ENCODE results near the gene TFF3. TPM values are rescaled to one million over a fixed set of nuclear protein-coding genes. Genes with fewer than 3 reads are reported as not detected.

Gene TFF3
- total RNA-seq, 2 donors from 2014 or later: 2,373 to 4,154 TPM

- TF ChIP-seq CTCF (IDR thresholded peaks at IDR 0.05): no peak
- Histone ChIP-seq H3K27me3 (no peaks in the 10 kb centered on the region), H3K9me3 (no peaks in the 10 kb centered on the region), H3K36me3 (no peaks in the 10 kb centered on the region), H3K4me3 (no peak overlapping the region), H3K9ac (ENCODE audit: low read depth in 2 of 2, low read length in 2 of 2) (no peak overlapping the region), H3K4me1 (no peaks in the 10 kb centered on the region), H3K27ac (no peak overlapping the region)
- intact Hi-C loops (cut with DNase I): no loop called here
- no peak for DNase-seq
These were observed 40.8 kb upstream of the TFF3 start for GRCh38 chr21:42356046-42356445.

- no peak overlapping the region for H3K9ac ChIP-seq (ENCODE audit: low read depth in 2 of 2, low read length in 2 of 2)
- H3K9me3 ChIP-seq: no peaks in the 10 kb centered on the region
- no peak for TF ChIP-seq CTCF (IDR thresholded peaks at IDR 0.05)
- H3K4me3 ChIP-seq: no peak overlapping the region
- no peak overlapping the region for H3K27ac ChIP-seq
- no peaks in the 10 kb centered on the region for H3K4me1 ChIP-seq
- intact Hi-C loops (cut with DNase I): no loop called here
- no peaks in the 10 kb centered on the region for H3K36me3 ChIP-seq
- DNase-seq: no peak
- H3K27me3 ChIP-seq: no peaks in the 10 kb centered on the region
These were observed 38.4 kb upstream of the TFF3 start for GRCh38 chr21:42353623-42354022.

- H3K27ac ChIP-seq: no peak overlapping the region
- no peak overlapping the region for H3K4me3 ChIP-seq
- H3K9me3 ChIP-seq: no peaks in the 10 kb centered on the region
- intact Hi-C loops (cut with DNase I): no loop called here
- no peaks in the 10 kb centered on the region for H3K36me3 ChIP-seq
- no peaks in the 10 kb centered on the region for H3K4me1 ChIP-seq
- no peak for DNase-seq
- no peaks in the 10 kb centered on the region for H3K27me3 ChIP-seq
- TF ChIP-seq CTCF (IDR thresholded peaks at IDR 0.05): no peak
- H3K9ac ChIP-seq (ENCODE audit: low read depth in 2 of 2, low read length in 2 of 2): no peak overlapping the region
These were observed 37.4 kb upstream of the TFF3 start for GRCh38 chr21:42352441-42353095.

GRCh38 chr21:42351626-42352440 is 36.6 kb upstream of the TFF3 start:
- H3K9ac ChIP-seq (ENCODE audit: low read depth in 2 of 2, low read length in 2 of 2): no peak overlapping the region
- no peaks in the 10 kb centered on the region for H3K36me3 ChIP-seq
- H3K27me3 ChIP-seq: no peaks in the 10 kb centered on the region
- H3K4me1 ChIP-seq: no peaks in the 10 kb centered on the region
- no peaks in the 10 kb centered on the region for H3K9me3 ChIP-seq
- intact Hi-C loops (cut with DNase I): no loop called here
- no peak overlapping the region for H3K27ac ChIP-seq
- TF ChIP-seq CTCF (IDR thresholded peaks at IDR 0.05): no peak
- H3K4me3 ChIP-seq: no peak overlapping the region
- DNase-seq: no peak

DNA sequence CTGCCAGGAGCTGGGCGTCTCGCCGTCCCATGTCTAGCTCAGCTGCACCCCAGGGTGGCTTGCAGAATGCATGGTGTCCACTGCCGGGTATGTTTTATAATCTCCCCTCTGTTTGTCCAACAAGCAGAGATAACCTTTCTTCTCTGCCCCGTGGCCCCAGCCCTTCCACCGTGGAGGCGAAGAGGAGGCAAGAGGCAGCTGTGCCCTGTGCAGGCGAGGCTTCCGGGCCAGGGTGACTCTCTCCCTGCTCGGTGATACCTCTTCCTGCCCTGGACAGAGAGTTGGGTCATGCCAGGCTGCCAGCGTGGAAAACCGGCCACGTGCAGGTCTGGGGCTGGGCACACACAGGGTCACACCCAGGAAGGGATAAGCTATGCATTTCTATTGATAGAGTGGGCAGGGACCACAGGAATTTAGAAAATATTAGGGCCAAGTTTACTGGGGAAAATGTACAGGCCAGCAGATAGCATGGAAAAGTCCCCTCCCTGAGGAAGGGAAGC is 35.8 kb upstream of the TFF3 start, which contains the start of gene TFF2:
TFF2 (minus strand) TSS at position 68 of the 500 bp plus-strand sequence; CDS start at position 31, 37 bp downstream.
- intact Hi-C loops (cut with DNase I): no loop called here
- H3K9ac ChIP-seq (ENCODE audit: low read depth in 2 of 2, low read length in 2 of 2): no peak within 1 kb of the TSS
- no peak within 1 kb of the TSS for H3K27ac ChIP-seq
- H3K36me3 ChIP-seq: no peaks in the 10 kb centered on the region
- no peak for TF ChIP-seq CTCF (IDR thresholded peaks at IDR 0.05)
- no peak within 1 kb of the TSS for H3K4me3 ChIP-seq
- no peaks in the 10 kb centered on the region for H3K9me3 ChIP-seq
- no peaks in the 10 kb centered on the region for H3K4me1 ChIP-seq
- no peak for DNase-seq
- H3K27me3 ChIP-seq: no peaks in the 10 kb centered on the region
